GM10248 (cell line): ENCODE results near the gene SELENOV.

Experiments
- CTCF ChIA-PET: fragments of 300-600 bp; sonication (Branson Sonifier 250); formaldehyde crosslinking; extraction: SDS; loops from one replicate; lab custom pipeline; 2021; ENCODE audit warnings: antibody characterized with exemption; lab: Yijun Ruan, JAX
- POLR2A ChIA-PET: fragments of 350-650 bp; sonication (Branson Sonifier 250); formaldehyde crosslinking; extraction: SDS; loops from one replicate; lab custom pipeline; 2020; ENCODE audit warnings: antibody characterized with exemption; lab: Yijun Ruan, JAX
- DNase-seq: peaks from one replicate; pipeline ENCODE4 v3.0.0; 2012; ENCODE audit errors: extremely low spot score
- TF ChIP-seq, protein P1 (sequence below): IDR thresholded peaks from 2 replicates; pipeline ENCODE4 v1.5.1; 2012; ENCODE audit warnings: mild to moderate bottlenecking, low read depth; ENCODE audit errors: extremely low read depth, missing control alignments, control extremely low read depth

Gene SELENOV

DNA sequence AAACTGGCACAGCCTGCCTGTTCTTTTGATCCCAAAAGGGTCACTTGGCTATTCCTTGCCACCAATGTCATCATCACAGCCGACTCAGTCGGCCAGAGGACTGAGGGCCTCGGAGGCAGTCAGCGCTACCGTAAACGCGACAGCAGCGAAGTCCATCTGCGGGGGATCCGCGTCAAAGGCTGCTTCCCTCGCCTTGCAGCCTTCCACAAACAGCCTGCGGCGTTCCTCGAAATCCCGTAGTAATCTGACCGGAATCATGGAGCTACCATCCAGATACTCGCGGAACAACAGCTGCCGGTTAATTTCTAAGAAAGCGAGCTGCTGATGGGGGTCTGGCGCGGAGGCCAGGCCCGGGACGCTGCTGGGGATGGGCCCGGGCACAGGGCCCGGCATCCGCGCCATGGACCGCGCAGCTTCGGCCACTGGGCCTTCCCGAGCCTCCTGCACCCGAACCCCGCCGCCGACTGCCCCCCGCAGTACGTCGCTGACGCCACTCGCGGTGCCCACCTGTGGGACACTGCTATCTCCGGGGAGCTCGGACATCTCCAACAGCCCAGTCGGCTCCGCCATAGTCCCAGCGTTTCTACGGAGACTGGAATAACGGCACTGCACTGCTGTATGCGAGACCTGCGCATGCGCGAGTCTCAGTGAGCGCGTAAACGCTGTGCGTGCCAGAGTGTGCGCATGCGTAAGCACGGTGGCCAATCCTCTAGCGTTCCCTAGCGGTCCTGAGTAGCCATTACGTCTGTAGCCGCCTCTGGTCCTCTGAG, 17.5 kb downstream of the SELENOV start, which contains the start of gene EID2B:
EID2B (minus strand) TSS at position 620 of the 770 bp plus-strand sequence; CDS start at position 570, 50 bp downstream.
- ChIA-PET CTCF (interaction anchor here (0.6 to 3.6 kb wide), 29 partner anchors 8 to 347 kb away, joined by 3 to 38 read pairs (median 6); partner anchors contain the start of genes PLEKHG2, RPS16, SAMD4B and SELENOV), POLR2A (interaction anchor here (0.7 kb wide), 1 partner anchor 141 kb away, joined by 3 read pairs; the partner anchor contains the start of genes MED29 and PAF1)
- DNase-seq, result peak; percentile 97
- TF ChIP-seq, protein P1, sequence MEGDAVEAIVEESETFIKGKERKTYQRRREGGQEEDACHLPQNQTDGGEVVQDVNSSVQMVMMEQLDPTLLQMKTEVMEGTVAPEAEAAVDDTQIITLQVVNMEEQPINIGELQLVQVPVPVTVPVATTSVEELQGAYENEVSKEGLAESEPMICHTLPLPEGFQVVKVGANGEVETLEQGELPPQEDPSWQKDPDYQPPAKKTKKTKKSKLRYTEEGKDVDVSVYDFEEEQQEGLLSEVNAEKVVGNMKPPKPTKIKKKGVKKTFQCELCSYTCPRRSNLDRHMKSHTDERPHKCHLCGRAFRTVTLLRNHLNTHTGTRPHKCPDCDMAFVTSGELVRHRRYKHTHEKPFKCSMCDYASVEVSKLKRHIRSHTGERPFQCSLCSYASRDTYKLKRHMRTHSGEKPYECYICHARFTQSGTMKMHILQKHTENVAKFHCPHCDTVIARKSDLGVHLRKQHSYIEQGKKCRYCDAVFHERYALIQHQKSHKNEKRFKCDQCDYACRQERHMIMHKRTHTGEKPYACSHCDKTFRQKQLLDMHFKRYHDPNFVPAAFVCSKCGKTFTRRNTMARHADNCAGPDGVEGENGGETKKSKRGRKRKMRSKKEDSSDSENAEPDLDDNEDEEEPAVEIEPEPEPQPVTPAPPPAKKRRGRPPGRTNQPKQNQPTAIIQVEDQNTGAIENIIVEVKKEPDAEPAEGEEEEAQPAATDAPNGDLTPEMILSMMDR, result peak; percentile 97

DNA sequence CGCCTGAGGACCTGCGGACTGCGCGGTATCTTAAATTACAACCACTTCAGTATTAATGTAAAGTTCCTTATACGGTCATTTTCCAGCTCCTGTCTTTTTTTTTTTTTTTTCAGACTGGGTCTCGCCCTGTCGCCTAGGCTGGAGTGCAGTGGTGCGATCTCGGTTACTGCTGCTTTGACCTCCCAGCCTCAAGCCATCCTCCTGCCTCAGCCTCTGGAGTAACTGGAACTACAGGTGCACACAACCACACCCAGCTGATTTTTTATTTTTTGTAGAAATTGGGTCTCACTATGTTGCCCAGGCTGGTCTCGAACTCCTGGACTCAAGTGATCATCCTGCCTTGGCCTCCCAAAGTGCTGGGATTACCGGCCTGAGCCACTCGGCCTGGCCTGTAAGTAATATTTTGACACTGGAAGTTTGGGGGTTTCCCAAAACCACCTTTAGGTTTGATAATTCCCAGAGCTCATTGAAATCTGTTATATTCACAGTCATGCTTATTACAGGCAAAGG, 18.1 kb downstream of the SELENOV start:
- no peak for DNase-seq
- ChIA-PET POLR2A (no interaction called here), CTCF (interaction anchor here (0.7 to 3.6 kb wide), 22 partner anchors 8 to 312 kb away, joined by 3 to 38 read pairs (median 7); partner anchors contain the start of genes PLEKHG2, RPS16 and SELENOV)
- TF ChIP-seq, protein P1, result no peak

DNA sequence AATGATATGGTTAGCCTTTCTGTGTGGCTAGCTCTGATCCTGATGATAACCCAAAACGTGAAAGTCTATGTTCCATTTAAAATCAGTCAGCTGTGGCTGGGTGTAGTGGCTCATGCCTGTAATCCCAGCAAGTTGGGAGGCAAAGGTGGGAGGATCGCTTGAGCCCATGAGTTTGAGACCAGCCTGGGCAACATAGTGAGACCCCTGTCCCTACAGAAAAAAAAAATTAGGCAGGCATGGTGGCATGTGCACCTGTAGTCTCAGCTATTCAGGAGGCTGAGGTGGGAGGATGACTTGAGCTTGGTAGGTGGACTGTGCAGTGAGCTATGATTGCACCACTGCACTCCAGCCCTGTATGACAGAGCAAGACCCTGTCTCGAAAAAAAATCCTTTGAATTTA, 18.9 kb downstream of the SELENOV start:
- no peak for DNase-seq
- TF ChIP-seq, protein P1, result no peak
- ChIA-PET POLR2A (no interaction called here), CTCF (interaction anchor here (0.5 to 3.6 kb wide), 22 partner anchors 9 to 483 kb away, joined by 3 to 38 read pairs (median 4); partner anchors contain the start of genes PLEKHG2, RPS16 and SELENOV)

DNA sequence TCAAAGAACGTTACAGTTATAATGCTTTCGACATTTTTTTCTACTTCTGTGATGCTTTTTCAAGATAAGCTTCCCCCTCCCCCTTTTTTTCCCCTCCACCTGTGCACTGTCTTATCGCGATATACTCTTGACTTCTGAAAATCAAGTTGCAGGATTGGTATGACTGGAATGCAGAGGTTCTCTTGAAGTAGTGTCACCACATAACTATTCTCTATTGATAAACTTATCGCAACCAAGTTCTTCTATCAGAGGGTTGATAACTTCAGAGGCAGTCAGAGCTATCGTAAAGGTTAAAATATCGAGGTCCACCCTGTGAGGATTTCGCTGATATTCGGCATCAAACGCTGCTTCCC, 24.2 kb downstream of the SELENOV start:
- TF ChIP-seq, protein P1, result no peak
- POLR2A ChIA-PET, result no interaction called here
- CTCF ChIA-PET, result interaction anchor here (0.7 to 4.1 kb wide), 9 partner anchors 13 to 304 kb away, joined by 3 to 18 read pairs (median 5); partner anchors contain the start of gene PLEKHG2
- DNase-seq, result no peak

DNA sequence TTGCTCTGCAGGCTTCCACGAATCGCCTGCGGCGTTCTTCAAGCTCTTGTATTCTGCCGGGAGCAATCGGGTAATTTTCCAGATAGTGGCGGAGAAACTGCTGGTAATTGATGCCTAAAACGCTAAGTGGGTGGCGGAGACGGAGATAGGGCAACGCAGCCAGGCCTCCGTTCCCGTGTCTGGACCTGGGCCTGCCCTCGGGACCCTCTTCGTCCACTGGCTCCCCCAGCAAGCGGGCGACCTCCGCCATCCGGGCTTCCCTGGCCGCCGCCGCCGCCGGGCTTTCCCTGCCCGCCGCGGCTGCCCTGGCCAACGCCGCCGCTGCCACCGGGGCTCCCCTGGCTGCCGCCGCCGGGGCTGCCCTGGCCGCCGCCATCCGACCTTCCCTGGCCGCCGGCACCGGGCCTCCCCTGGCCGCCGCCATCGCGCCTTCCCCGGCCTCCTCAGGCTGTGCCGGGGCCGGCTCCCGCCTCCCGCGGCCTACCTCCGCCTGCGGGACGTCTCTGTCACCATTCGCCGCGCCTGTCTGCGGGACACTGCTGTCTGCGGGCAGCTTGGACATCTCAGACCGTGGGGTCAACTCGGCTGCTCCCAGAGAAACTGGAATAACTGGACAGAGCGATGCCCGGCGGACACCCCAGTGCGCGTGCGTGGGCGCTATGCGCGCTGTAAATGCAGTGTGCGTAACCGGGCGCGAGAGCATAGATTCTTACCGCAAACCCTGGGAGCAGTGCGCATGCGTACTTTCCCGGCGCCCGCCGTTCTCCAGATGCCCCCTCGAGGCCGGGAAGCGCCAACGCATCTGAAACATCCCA, 24.8 kb downstream of the SELENOV start, which contains the start of gene EID2:
EID2 (minus strand) TSS at position 644 of the 815 bp plus-strand sequence; CDS start at position 562, 82 bp downstream.
- POLR2A ChIA-PET, result interaction anchor here (0.5 kb wide), 1 partner anchor 10 kb away, joined by 5 read pairs; no protein-coding TSS in a partner anchor
- TF ChIP-seq, protein P1, result peak; percentile 81
- peak; percentile 94 for DNase-seq
- CTCF ChIA-PET, result interaction anchor here (0.7 to 4.1 kb wide), 10 partner anchors 11 to 303 kb away, joined by 3 to 18 read pairs (median 5); partner anchors contain the start of gene PLEKHG2

DNA sequence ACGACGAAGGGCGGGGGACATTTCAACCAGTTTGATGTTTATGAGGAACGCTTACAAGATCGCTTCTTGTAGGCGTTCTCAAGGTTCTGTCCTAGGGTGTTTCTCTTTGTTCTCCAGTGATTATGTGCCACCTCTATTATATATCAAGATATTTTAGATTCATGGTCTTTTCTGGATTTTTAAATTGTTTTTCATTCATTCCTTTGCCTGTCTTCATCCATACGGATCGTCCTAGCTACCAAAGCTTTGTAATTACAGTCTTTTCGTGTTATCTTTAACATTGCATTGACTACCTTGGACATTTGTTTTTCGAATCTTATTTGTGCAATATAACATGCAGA, 25.4 kb downstream of the SELENOV start:
- TF ChIP-seq, protein P1, result no peak
- ChIA-PET POLR2A (no interaction called here), CTCF (interaction anchor here (1.0 to 4.1 kb wide), 6 partner anchors 11 to 135 kb away, joined by 3 to 18 read pairs (median 6); no protein-coding TSS in a partner anchor)
- no peak for DNase-seq
